Parietal lobe (tissue), 1 donor: ENCODE data around the gene SRD5A1. TPM values are rescaled to one million over a fixed set of nuclear protein-coding genes. Genes with fewer than 3 reads are reported as not detected.

Experiments
- total RNA-seq: library from RNA; depleted of rRNA; stranded (reverse); fragments of >200 nt; gene quantifications from one replicate; pipeline ENCODE4 v1.2.3, GENCODE V29; 2014

SRD5A1 gene
- 49.1 TPM for total RNA-seq

GRCh38 chr5:6632888-6633468 lies at the start of gene SRD5A1, which contains the start of gene NSUN2:
Gene SRD5A1 (plus strand): TSS chr5:6633440. CDS start chr5:6633577, 137 bp downstream.
Gene NSUN2 (minus strand): TSS chr5:6633044. CDS start chr5:6632979, 65 bp downstream.

GRCh38 chr5:6713274-6714225 lies 80.3 kb downstream of the SRD5A1 start, which contains the start of gene TENT4A:
Gene TENT4A (plus strand): TSS chr5:6713432. CDS start chr5:6713984, 552 bp downstream.

Other genes starting within 250 kb of the SRD5A1 start
- gene UBE2QL1, start 184.6 kb upstream of the SRD5A1 start, total RNA-seq: 52.3 TPM
- gene NSUN2, start 396 bp upstream of the SRD5A1 start, total RNA-seq: 83.6 TPM
- gene TENT4A, start 80.0 kb downstream of the SRD5A1 start, total RNA-seq: 42.9 TPM